Measurements from ENCODE around the gene DHX57.

GRCh38 chr2:38775921-38776225, 99.9 kb downstream of the DHX57 start:
- TF ChIP-seq TAF1 (IDR thresholded peaks at IDR 0.05; ENCODE audit: borderline replicate concordance, insufficient read depth, low read length): no peak
- TF ChIP-seq POLR2AphosphoS5 (IDR thresholded peaks at IDR 0.05; ENCODE audit: low read depth, low read length): no peak
- no peak for TF ChIP-seq SIN3A (IDR thresholded peaks at IDR 0.05; ENCODE audit: borderline replicate concordance, insufficient read depth, low read length)
